Right ventricle myocardium inferior (tissue), 1 donor: ENCODE results near the gene APOL6. TPM values are rescaled to one million over a fixed set of nuclear protein-coding genes. Genes with fewer than 3 reads are reported as not detected.

Experiments
- ATAC-seq: fragments of 200-7000 bp; cut with Tn5 transposase; one replicate; pipeline ENCODE4 v1.9.1; 2020; ENCODE audit warnings: mild to moderate bottlenecking, moderate library complexity
- DNase-seq: peaks from one replicate; pipeline ENCODE4 v3.0.0; 2021; ENCODE audit errors: missing footprints
- intact Hi-C: fragments of 100-400 bp; cut with DNase I; formaldehyde crosslinking; loops from one replicate; pipeline ENCODE4 v1.11.0; 2022
- total RNA-seq: library from RNA; stranded (reverse); fragmentation: NEBNext Ultra II Directional; extraction: Animal tissue kit (Norgen Biotek cat#: 25700); gene quantifications from one replicate; pipeline ENCODE4 v1.2.1, GENCODE V29; 2021
- donor health status: DM: no; HTN: yes; CAD: no; lungs with severe emphysema.

Gene APOL6
- total RNA-seq, 1 donor from 2014 or later: 6.6 TPM

DNA sequence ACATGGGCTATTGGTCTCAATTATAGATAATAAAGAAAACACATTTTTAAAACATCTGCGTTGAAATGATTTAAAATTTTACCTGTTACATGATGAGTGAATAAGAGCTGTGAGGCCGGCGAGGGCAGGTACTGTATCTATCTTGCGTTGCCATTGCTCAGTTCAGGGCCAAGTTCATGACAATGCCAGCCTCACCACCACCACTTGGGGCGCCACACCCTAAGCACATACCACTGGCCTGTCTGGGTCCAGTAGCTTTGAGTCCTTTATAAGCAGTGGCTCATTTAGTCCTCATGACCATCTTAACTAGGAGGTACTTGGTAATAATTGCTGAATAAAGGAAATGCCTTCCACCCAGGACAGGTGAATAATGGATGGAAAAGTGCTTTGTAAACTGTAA is 16.6 kb upstream of the APOL6 start:
- intact Hi-C loops: no loop called here
- ATAC-seq (no peak), DNase-seq (no peak)

DNA sequence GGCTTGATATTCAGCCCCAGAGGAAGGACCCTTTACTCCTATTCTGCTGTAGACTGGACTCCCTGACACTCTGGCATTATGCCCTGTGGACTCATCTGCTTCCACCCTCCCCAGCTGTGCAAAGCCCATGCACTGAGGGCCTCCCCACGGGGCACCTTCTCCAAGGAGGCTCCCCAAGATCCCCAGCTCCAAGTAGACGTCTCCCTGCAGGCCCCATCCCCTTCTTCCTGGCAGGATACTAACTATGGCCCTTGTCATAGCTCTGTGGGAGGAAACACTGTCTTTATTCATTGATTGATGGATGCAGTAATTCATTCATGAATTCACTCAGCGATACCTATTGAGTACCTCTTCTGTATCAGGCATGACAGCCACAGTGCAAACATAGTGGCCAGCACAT is 15.3 kb upstream of the APOL6 start:
- ATAC-seq: no peak
- intact Hi-C loops: no loop called here
- no peak for DNase-seq

DNA sequence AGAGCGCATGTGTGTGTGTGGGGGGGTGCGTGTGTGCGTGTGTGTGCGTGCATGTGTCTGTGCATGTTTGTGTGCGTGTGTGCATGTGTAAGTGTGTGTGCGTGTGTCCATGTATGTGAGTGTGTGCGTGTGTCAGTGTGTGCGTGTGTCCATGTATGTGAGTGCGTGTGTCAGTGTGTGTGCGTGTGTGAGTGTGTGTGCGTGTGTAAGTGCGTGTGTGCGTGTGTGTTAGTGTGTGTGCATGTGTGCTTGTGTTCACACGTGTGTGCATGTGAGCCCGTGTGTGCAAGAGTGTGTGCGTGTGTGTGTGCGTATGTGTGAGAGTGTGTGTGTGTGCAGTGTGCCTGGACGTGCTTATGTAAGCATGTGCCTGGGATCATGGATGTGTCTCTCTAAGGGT is 14.7 kb upstream of the APOL6 start:
- ATAC-seq: no peak
- no peak for DNase-seq
- intact Hi-C loops: no loop called here

DNA sequence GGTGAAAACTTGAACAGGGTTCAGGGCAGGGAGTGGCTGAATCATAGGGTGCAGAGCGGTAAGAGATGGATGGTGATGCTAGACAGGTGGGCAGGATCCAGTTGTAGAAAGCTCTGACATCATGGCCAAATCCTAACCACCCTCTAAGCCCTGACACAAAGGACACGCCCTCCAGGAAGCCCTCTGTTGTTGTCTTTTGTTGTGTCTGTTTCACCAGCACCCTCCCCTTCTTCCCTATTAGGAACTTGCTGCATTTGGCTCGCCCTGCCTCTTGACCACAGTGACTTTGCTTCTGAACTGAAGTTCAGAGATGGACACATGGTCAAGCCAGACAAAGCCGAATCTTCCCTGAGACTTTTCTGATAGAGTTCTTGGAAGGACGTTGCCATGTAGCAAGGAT is 14.2 kb upstream of the APOL6 start:
- no peak for ATAC-seq
- DNase-seq: no peak
- intact Hi-C loops: no loop called here

DNA sequence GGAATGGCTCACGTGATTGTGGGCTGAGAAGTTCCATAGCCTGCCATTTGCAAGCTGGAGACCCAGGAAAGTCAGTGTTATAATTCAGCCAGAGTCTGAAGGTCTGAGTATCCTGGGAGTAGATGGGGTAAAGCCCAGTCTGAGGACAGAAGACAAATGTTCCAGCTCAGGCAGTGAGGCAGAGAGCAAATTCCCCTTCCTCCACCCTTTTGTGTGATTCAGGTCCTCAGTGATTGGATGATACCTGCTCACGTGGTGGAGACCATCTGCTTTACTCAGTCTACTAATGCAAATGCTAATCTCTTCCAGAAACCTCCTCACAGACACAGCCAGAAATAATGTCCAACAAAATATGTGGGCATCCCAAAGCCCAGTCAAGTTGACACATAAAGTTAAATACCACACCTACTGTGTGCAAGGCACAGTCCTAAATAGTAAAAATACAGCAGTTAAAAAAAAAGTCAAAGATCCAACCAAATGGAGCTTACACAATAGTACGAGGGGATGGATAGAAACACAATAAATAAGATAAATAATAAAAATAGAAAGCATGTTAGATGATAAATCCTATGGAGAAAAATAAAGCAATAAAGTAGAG is 13.2 kb upstream of the APOL6 start:
- intact Hi-C loops: no loop called here
- DNase-seq (no peak), ATAC-seq (no peak)

DNA sequence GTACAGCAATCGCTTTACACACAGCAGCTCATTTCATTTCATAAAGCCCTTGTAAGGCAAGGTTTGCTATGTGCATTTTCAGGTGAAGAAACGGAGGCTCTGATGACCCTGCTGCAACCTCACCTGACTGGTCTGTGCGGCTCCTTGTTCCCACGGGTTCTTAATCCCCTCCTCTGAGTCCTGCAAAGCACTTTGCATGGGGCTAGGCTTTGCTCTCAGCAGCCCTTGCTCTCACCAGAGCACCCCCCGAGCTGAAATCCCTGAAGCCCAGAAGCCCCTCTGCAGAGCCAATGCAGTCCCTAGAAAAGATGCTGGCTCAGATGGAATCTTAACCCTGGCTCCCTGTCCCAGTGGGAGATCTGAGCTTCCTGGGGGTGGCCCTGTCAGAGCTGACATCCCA is 11.0 kb upstream of the APOL6 start:
- intact Hi-C loops: no loop called here
- DNase-seq: no peak
- ATAC-seq: no peak

DNA sequence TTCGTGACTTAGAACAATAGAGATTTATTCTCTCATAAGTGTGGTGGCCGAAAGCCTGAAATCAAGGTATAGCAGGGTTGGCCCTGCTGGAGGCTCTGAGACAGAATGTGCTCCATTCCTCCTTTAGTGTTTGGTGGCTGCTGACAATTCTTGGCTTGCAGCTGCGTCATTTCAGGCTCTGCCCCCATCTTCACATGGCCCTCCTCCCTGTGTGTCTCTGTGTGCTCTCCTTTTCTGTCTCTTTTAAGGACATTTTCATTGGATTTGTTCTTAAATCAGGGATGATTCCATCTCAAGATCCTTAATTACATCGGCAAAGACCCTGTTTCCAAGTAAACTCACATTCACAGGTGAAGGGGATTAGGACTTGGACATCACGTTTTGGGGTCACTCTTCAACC is 10.2 kb upstream of the APOL6 start:
- DNase-seq: no peak
- ATAC-seq: peak; percentile 53
- intact Hi-C loops: no loop called here

DNA sequence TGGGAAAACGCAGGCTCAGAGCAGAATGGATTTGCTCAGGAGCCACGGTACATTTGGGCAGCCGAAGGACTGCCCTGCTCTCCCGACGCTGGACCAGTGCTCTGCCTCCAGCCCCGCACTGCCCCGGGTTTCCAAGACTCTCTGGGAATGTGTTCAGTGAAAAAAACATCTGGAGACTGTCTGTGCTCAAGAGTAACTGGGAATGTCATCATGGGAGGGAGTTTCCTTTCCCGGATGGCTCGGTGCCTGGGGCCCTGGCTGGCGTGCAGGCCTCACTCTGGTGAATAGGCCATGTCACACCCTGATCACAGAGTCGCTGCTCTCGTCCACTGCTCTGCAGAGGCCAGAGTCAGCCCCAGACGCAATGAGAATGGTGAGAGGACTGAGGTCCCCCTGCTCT is 9.8 kb upstream of the APOL6 start:
- peak; percentile 96 for ATAC-seq
- DNase-seq: peak; percentile 92
- intact Hi-C loops: no loop called here

DNA sequence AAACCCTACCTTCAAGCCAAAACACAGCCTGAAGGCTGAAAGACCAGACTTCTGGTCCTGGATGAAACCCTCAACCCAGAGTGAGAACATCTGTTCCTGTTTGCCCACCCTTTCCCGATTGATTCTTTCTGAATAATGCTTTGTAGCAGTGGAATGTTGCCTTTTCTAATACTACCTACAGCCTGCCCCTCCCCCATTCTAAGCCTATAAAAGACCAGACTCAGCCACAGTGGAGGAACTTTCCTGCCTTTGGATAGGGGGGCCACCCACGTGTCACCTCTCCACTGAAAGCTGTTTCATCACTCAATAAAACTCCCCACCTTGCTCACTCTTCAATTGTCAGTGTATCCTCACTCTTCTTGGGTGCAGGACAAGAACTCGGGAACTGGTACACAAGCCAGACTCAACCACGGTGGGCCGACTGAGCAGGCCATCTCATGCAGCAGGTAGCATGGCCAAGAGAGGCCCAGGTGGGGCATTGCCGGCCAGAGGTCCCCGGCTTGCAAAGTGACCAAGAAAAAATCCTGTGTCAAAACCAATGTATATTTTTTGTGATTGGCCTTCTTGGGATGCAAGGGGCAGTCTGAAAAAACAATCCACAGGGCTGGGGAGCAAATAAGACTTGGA is 6.6 kb upstream of the APOL6 start:
- DNase-seq (no peak), ATAC-seq (no peak)
- intact Hi-C loops: no loop called here

DNA sequence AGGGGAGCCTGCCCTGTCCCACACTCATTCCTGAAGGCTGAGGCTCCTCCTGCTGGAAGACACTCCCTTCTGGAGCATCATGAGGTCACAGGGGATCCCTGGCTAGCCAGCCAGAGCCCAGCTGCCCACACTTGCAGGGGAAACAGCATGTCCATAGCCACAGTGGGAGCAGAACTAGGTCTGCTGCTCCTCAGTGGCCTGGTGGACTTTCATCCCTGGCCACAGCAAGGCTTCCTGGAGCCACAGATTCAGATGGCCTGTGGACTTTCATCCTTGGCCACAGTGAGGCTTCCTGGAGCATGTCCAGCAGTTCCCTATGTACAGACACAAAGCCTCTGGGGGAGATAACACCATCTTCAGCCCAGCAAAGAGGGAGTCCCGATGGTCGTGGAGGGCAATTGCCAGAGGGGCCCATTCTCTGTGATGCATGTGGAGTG is 5.9 kb upstream of the APOL6 start:
- intact Hi-C loops: no loop called here
- ATAC-seq: no peak
- no peak for DNase-seq

DNA sequence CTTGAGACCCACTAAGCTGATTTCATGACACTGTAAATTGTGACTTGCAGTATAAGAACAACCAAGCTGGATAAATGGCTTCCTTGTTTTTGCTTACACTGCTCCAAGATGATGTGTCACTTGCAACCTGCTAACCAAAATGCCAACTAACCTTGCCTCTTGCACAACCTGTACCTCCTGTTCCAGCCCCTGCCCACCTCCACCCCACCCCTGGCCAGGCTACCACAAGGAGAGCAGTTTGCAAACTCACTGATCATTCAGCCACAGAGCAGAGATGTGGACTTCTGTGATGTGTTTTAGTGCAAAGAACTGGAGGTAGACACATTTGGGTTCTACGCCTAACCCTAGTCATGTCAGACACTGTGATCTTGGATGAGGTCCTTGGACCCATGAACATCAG is 4.3 kb upstream of the APOL6 start:
- ATAC-seq: no peak
- DNase-seq: no peak
- intact Hi-C loops: no loop called here

DNA sequence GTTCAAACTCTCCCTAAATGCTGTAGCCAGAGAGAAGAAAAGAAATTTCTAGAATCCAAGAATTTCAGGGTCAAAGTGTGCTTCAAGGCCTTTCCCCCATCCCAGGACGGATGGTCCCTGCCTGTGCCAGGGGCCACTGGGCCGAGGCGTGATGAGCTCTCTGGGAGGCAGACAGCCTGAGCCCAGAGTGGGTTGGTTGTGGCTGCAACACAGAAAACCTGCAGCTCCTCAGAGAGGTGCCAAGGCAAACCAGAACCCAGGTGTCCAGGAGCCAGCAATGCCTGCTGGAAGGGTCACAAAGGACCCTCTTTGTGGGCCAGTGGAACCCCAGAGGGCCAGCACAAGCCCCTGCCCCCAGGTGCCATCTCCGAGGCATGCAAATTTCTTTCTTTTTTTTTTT is 2.6 kb upstream of the APOL6 start:
- intact Hi-C loops: no loop called here
- ATAC-seq (no peak), DNase-seq (no peak)

DNA sequence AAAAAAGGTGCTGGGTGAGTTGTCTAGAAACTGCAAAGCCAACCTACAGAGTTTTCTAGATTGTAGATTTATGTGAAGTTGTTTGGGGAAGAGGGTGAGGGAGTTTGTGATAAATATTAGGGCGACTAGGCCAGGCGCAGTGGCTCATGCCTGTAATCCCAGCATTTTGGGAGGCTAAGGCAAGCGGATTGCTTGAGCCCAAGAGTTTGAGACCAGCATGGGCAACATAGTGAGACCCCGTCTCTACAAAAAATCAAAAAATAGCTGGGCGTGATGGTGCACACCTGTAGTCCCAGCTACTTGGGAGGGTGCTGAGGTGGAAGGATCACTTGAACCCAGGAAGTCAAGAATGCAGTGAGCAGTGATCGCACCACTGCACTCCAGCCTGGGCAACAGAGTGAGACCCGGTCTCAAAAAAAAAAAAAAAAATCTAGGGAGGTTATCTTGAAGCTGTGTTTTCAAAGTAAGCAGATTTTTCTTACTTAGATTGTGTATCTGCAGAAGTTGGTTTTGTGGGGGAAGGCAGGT is 844 bp downstream of the APOL6 start:
- DNase-seq: no peak
- intact Hi-C loops: no loop called here
- no peak for ATAC-seq

DNA sequence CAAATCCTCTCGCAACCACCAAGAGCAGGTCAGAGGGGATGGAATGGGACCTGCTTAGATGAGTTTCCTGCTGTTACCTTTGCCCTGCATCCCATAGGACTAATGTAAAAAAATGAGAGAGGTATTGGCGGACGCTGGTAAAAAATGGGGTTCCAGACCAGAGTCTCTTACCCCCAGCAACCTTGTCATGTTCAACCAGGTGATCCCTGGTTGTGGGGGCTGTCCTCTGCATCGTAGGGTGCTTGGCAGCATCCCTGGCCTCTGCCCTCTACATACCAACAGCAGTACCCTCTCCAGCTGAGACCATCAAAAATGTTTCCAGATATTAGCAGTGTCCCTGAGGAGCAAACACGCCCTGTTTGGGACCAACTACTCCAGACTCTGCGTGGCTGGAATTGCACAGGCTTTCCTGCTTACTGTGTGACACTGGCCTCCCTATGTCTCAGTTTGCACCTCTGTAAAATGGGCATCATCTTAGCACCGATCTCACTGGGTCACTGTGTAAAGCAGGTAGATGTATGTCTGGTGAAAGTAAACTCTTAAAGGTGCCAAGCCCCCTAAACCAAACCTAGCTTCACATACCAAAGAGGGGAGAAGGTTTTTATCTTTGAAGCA is 1.5 kb downstream of the APOL6 start:
- intact Hi-C loops: no loop called here
- ATAC-seq (no peak), DNase-seq (no peak)

DNA sequence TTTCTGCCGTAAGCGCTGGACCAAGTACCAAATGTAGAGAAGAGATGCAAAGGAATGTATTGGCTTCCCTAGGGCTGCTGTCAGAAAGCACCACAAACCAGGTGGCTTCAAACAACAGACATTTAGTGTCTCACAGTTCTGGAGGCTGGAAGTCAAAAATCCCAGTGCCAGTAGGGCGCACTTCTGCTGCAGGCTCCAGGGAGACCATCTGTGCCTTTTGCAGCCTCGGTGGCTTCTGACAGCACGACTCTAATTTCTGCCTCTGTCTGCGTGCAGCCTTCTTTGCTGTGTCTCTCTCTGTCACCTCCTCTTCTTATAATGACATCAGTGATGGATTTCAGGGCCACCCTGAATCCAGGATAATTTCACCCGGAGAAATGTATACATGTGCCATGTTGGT is 2.8 kb downstream of the APOL6 start:
- no peak for ATAC-seq
- intact Hi-C loops: no loop called here
- DNase-seq: no peak

DNA sequence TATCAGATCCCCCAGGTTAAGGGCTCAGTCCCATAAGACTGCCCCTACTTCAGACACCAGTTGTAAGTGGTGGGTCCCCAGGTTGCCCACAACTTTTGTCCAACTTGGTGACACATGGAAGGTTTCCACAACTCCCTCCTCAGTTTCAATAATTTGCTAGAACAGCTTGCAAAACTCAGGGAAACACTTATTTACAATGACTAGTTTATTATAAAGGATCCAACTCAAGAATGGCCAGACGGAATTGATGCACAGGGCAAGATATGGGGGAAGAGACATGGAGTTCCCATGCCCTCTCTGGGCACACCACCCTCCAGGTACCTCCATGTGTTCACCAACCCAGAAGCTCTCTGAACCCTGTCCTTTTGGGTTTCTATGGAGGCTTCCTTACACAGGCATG is 5.6 kb downstream of the APOL6 start:
- no peak for ATAC-seq
- intact Hi-C loops: no loop called here
- DNase-seq: no peak

DNA sequence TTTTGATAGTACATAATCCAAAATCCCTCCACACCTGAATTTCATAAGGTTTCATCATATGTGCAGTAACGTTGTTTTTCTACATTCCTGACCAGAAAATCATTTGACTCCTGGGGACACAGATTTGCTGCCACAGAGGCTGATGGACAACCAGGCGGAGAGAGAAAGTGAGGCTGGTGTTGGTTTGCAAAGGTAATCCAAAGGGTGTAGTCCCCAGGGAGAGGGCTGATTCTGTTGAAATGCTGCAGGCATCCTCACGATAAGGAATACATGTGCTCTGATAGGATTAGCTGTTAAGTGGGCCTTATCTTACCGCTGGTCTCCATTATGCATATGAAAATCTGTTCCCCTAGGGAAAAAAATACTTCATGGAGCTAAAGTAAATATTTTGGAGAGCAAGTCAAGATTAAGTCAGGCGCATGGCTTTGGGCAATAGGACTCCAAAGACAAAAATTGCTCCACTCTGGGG is 8.1 kb downstream of the APOL6 start:
- DNase-seq (no peak), ATAC-seq (no peak)
- intact Hi-C loops: no loop called here

DNA sequence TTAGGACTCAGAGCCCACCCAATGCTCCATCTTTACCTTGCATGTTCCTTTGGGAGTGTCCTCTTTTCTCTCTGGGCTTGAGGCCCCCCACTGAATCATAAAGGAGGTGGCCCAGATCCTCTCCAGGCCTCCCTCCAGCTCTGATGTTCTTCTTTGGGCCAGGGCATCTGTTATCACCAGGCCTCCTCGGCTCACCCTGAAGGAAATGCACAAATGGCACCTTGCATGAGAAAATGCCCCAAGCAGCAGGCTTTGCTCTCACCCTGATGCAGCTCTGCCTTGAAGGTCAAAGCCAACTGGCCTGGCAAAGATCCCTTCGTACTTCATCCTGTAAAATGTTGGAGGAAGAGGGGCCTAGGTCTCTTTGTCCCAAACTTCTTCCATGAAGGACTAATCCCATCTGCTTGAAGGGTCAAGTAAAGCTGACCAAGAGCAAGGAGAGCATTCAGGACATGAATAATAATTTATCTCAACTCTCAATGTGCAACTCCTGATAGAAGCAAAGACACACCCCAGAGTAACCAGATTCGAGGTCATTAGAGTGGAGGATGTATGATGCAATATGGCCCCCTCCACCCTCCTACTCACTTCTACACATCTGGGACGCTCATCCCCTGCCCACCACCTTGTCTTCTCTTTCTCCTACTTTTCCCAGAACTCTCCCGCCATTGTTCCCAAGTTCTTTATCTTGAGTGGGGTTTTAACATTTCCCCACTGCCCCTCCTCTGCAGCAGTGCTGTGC is 9.5 kb downstream of the APOL6 start:
- ATAC-seq: no peak
- intact Hi-C loops: no loop called here

DNA sequence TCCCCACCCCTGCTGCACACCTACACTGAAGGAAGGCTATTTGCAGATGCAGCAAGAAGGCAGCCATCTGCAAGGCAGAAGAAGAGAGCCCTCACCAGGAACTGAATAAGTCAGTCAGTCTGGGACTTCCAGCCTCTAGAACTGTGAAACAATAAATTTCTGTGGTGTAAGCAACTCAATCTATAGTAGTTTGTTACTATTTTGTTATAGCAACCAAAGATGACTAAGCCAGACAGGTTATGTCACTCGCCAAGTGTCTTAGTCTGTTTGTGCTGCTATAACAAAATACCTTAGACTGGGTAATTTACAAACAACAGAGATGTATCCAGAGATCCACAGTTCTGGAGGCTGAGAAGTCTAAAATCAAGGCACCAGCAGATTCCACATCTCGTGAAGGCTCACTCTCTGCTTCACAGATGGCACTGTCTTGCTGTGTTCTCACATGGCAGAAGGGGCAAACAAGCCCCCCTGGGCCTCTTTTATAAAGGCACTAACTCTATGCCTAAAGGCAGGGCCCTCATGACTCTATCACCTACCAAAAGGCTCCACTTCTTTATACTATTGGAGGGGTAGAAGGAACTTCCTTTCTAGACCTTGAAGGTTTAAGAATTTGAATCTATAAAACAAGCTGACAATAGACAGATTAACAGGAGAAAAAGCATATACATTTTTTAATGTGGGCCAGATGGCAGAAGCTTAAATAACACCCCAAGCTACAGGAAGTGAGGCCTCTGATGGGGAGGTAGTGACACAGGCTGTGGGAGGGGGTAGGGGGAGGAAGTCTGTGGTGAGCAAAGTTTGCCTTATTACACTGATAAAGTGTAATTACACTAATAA is 12.3 kb downstream of the APOL6 start:
- ATAC-seq (no peak), DNase-seq (no peak)
- intact Hi-C loops: no loop called here

More for the DNA sequence above, 9.5 kb downstream of the APOL6 start:
- no peak for DNase-seq
